ENCODE results near the gene CACNA1F. TPM values are rescaled to one million over a fixed set of nuclear protein-coding genes. Genes with fewer than 3 reads are reported as not detected.

Gene CACNA1F
- polyA plus RNA-seq, 3 donors: 0.10 to 0.79 (median 0.10) TPM

Other genes with a start within 250 kb of the CACNA1F start
- gene GRIPAP1, start 231.1 kb downstream of the CACNA1F start, polyA plus RNA-seq: 10 to 100 TPM; 13.8 to 25.9 (median 22.2) TPM
- gene TFE3, start 190.0 kb downstream of the CACNA1F start, polyA plus RNA-seq: 10 to 100 TPM; 14.9 to 83.9 (median 71.1) TPM
- 1 to 10 TPM; 1.4 to 3.8 (median 2.4) TPM for gene CCDC120, start 174.3 kb downstream of the CACNA1F start, polyA plus RNA-seq
- gene PRAF2, start 159.3 kb downstream of the CACNA1F start, polyA plus RNA-seq: 10 to 100 TPM in 2 of 3 donors, 1 to 10 TPM in 1; 5.9 to 25.4 (median 15.8) TPM
- 10 to 100 TPM; 49.9 to 92.9 (median 88.5) TPM for gene WDR45, start 153.5 kb downstream of the CACNA1F start, polyA plus RNA-seq
- 10 to 100 TPM in 2 of 3 donors, 1 to 10 TPM in 1; 8.7 to 19.0 (median 12.9) TPM for gene GPKOW, start 109.6 kb downstream of the CACNA1F start, polyA plus RNA-seq
- gene MAGIX, start 70.6 kb downstream of the CACNA1F start, polyA plus RNA-seq: 10 to 100 TPM in 1 of 3 donors, 1 to 10 TPM in 2; 3.3 to 12.7 (median 3.4) TPM
- gene PLP2, start 61.4 kb downstream of the CACNA1F start, polyA plus RNA-seq: 100 to 1,000 TPM in 2 of 3 donors, 10 to 100 TPM in 1; 82.9 to 246 (median 116) TPM
- gene PRICKLE3, start 47.0 kb downstream of the CACNA1F start, polyA plus RNA-seq: 1 to 10 TPM; 6.0 to 8.4 (median 7.8) TPM
- 1 to 10 TPM; 1.4 to 6.8 (median 2.1) TPM for gene SYP, start 33.1 kb downstream of the CACNA1F start, polyA plus RNA-seq
- gene CCDC22, start 2.1 kb upstream of the CACNA1F start, polyA plus RNA-seq: 10 to 100 TPM in 1 of 3 donors, 1 to 10 TPM in 2; 7.6 to 11.4 (median 9.8) TPM
- gene FOXP3, start 31.4 kb upstream of the CACNA1F start, polyA plus RNA-seq: under 1 TPM; 0.11 to 0.16 (median 0.12) TPM
- 1 to 10 TPM; 2.4 to 3.1 (median 2.8) TPM for gene PPP1R3F, start 36.5 kb upstream of the CACNA1F start, polyA plus RNA-seq
- gene GAGE10, start 70.3 kb upstream of the CACNA1F start, polyA plus RNA-seq: not detected
- not detected for gene GAGE12J, start 88.7 kb upstream of the CACNA1F start, polyA plus RNA-seq
- gene GAGE13, start 98.2 kb upstream of the CACNA1F start, polyA plus RNA-seq: not detected